Activated CD8-positive, alpha-beta memory T cell treated with anti-CD3 and anti-CD28 coated beads, Interleukin-2, amount 50 U/mL, for 48 hours (primary cell): ENCODE results near the gene HOXD13.

ENCODE experiments used
- DNase-seq: peaks from one replicate; pipeline ENCODE4 v3.0.0-alpha.2; 2020

The HOXD13 gene

DNA sequence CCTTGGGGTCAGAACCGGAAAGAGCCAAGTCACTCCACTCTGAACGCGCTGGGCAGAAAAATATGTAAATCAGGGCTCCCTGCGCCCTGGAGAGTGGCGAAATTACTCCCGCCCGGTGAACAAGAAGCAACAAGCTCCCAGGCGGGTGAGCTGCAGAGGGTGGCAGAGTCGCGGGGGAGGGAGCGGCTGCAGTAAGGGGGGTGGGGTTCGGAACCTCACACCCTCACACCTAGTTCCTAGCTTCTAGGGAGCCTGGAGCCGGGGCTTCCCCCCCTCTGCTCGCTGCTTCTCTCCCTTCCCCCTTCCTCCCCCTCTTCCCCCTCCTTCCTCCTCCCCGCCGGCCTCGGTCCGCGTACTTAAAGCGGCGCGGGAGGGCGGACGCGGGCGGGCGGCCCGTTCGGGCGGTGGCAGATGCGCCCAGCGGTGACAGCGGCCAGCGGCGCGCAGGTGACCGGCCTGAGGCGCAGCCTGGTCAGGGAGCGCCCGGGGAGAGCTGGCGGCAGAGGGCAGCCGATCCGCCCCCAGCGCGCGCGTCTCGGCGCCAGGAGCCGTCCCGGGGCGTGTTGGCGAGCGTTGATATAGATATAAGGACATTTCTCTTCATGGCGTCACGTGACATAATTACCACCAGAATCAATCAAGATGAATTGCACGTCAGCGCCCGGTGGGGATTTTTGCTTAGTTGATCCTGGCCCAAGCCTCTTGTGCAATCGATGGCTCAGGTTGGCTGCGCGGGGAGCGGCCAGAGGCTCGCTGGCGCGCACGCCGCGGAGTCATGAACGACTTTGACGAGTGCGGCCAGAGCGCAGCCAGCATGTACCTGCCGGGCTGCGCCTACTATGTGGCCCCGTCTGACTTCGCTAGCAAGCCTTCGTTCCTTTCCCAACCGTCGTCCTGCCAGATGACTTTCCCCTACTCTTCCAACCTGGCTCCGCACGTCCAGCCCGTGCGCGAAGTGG, 14.3 kb downstream of the HOXD13 start, which contains the start of gene HOXD11:
HOXD11 (plus strand) TSS at position 700 of the 959 bp plus-strand sequence; CDS start at position 776, 76 bp downstream.
- DNase-seq, result peak; percentile 56

DNA sequence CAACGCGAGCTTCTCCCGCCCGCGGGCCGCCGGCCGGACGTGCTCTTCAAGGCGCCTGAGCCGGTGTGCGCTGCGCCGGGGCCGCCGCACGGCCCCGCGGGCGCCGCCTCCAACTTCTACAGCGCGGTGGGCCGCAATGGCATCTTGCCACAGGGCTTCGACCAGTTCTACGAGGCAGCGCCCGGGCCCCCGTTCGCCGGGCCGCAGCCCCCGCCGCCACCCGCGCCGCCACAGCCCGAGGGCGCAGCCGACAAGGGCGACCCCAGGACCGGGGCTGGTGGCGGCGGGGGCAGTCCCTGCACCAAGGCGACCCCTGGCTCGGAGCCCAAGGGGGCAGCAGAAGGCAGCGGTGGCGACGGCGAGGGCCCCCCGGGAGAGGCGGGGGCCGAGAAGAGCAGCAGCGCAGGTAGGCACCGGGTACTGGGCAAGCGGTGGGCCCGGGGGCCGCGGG, 15.2 kb downstream of the HOXD13 start:
- peak; percentile 48 for DNase-seq

DNA sequence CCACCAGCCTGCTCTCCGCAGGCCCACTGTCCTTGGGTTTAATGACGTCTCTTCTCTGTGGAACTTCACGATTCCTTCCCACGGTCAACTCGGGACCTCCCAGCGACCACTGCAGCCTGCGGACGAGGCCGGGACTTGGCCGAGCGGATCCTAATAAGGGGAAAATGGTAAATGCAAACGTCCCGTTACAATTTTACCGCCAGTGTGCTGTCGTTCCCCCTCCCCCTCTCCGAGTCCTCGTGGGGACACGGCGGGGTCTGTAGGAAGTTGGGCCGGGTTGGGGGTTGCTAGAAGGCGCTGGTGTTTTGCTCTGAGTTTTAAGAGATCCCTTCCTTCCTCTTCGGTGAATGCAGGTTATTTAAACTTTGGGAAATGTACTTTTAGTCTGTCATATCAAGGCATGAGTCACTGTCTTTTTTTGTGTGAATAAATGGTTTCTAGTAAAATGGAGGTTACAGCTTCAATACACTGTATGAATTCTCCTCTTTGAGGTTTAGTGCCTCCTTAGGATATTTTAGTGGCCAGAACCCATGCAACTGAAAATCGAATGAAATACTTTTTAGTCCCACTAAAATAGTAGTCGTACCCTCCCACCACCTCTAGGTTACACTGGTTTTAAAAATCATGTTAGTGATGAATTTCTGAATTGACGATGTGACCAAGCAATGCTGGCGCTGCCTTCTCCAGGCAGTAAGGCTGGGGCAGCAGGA, 16.8 kb downstream of the HOXD13 start:
- DNase-seq, result peak; percentile 43

DNA sequence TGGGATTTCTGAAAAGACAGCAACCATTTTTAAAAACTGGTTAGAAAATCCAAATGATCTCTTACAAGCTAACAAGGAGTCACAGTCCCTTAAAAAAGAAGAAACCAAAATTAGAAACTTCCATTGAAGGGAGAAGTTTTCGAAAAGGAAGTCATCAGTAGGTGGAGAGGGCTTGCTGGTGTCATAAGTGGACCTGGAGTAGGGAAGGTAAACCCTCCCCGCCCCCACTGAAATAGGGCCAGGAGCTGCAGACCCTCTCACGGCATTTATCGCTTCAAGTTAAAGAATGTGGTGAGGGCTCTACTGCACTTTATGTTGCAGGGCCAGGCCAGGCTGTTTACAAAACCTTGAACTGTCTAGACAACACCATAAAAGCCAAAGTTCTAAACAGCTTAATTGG, 17.4 kb downstream of the HOXD13 start:
- DNase-seq, result no peak

GRCh38 chr2:176110415-176111308, 18.1 kb downstream of the HOXD13 start:
- DNase-seq, result no peak

DNA sequence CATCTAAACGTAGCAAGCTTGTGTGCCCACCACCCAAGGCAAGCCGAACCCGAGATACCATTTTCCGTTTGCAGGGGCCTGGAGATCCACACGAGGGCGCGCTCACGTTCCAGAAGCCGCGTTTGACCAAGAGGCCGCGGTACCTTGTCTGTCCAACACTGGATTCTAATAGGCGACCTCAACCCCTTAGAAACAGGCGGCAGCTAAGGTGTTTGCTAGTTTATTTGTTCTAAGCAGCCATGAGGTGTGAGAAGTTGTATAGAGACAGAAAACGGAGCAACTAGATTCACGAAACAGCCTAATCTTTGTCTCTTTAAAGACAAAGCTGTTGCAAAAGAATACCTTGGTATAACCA, 18.8 kb downstream of the HOXD13 start:
- no peak for DNase-seq

DNA sequence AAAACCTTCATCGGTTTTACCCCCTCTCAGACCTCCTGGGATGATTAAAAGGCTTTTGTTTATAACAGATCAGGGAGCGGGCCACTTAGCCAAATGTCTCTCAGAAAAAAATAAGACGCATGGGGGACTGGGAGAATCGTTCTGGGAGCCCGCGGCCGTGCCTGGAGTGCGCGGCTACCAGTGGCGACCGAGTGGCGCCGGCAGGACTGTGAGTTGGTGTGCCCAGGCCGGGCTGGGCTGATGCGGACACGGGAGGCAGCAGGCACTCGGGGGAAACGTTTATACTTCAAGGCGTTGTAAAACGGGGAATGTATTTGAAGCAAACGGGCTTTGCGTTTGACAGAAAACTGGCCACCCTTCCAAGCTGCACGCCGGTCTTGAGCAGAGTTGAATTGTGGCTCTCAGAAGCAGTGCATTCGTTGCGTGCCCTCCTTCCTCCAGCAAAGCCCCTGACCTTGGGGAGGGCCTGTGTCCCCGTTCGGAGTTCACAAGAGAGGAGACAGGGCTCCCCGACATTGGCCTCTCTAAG, 19.4 kb downstream of the HOXD13 start:
- DNase-seq, result no peak

GRCh38 chr2:176112375-176113302, 20.1 kb downstream of the HOXD13 start:
- DNase-seq, result peak; percentile 44

DNA sequence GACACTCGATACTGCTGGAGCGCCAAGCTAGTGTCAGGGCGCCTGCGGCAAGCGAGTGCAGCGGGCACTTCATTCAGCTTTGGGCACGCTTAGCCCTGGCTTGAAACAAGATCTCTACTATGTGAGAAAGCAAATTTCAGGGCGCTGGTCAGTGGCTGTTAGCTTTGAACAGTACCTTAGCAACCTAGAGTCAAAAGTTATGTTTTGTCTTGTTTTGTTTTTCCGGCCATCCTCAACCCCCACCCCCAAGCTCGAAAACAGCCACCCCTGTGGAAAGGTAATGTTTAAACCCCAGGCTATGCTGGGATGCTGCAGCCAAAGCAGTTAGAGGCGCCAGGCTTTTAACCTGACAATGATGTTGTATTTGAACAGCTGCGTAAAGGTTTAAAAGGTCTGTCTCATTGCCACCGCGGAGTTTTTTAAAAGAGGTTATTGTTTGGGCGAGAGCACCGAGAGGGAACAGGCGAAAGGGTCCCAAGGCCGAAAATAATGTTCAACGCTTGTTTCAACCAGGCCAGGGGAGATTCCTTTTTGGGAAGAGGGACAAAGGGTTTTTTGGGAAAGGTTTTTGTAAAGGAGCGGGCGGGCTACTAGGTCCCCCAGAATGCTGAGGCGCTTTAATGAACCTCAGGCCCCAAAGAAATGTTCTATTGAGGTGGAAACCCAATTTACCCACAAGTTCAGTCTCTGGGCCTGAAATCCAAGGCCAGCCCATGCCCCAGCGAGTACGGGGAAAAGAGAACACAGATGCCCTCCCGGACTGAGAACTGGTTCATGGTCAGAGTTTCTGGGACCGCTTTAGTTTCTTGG, 21.8 kb downstream of the HOXD13 start:
- DNase-seq, result peak; percentile 23

GRCh38 chr2:176114930-176115625, 22.6 kb downstream of the HOXD13 start:
- peak; percentile 48 for DNase-seq

DNA sequence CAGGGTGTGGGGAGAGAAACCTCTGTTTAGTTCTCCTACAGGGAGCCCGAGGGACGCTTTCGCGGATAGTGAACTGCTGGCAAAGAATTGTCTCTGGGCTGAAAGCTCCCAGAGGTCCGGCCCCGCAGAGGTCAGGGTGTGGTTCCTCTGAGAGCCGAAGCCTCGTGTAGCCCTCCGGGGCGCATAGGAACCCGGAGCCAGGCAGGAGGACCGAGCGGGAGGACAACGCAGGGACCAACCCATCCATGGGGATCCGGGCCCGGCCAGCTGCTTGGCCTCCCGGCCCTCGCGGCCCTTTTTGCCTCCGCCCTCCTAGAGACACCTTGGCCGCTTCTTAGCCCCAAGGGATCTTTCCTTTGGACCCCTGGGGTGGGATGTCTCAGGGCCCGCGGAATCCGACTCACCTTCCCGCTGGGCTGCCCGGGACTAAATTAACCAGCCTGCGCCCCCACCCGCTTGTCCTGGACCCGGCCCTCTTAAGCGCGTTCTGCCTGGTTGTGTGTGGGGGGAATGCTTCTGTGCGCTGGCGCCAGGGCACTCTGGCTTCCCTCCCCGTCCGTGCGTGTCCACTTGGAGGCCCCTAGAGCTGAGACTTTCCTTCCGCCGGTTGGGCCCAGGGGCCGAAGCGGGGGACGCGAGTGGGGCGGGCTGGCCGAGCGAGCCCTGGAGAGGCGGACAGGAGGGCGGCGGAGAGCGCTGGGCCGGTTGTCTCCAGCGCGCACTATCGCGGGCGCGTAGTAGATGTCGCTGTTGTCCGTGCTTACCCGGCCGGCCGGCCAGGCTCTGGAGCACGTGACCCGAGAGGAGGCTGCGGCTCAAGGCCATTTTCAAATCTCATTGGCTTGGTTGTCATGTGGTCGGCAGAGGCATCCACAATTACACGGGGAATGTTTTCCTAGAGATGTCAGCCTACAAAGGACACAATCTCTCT, 23.6 kb downstream of the HOXD13 start, which contains the start of gene HOXD10:
HOXD10 (plus strand) TSS at position 896 of the 931 bp plus-strand sequence. CDS start 56 bp downstream, outside the sequence.
- peak; percentile 50 for DNase-seq

GRCh38 chr2:176117162-176117822, 24.8 kb downstream of the HOXD13 start:
- no peak for DNase-seq

GRCh38 chr2:176117823-176118371, 25.4 kb downstream of the HOXD13 start:
- no peak for DNase-seq

GRCh38 chr2:176118601-176119339, 26.2 kb downstream of the HOXD13 start:
- no peak for DNase-seq

DNA sequence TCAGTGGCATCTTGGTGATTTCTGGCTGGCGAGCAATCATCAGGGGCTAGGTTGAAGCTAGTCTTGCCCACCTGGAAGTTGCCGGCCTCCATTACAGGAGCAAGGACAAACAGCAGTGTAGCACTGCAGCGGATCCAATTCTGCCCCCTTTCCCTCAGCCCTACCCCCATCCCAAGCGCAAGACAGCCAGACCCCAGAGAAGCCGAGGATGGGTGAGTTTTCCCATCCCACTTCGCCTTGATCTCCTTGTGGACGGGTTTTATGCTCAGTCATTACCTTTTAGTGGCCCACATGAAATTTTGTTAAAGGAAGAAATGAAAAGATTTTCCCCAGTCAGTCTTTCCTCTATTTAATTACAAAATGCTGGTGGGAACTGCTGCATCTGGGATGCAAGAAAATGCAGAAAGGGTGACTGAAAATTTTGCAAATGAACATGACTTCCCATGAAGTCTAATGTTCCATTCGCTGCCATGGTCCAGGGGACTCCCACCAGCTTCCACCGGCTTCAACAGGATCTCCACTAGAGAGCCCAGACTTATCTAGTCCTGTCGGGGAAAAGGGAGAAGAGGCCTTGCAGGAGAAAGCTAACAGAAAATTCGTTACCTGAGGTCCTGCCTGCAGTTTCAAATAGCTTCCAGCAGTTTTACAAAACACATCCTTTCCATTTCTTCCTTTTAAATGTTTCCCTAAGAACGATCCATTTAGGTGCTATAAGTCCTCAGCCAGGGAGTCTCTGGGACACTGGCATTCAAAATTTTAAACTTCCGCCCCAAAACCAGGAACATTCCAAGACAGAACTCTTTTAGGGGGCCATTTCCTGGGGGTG, 28.1 kb downstream of the HOXD13 start:
- no peak for DNase-seq
